ENCODE data around the gene ZNF22. TPM values are rescaled to one million over a fixed set of nuclear protein-coding genes. Genes with fewer than 3 reads are reported as not detected.

The ZNF22 gene
- total and polyA plus RNA-seq, 2 of the 4 experiments (the other 2 are of a cell fraction): 10.6 to 12.4 TPM

DNA sequence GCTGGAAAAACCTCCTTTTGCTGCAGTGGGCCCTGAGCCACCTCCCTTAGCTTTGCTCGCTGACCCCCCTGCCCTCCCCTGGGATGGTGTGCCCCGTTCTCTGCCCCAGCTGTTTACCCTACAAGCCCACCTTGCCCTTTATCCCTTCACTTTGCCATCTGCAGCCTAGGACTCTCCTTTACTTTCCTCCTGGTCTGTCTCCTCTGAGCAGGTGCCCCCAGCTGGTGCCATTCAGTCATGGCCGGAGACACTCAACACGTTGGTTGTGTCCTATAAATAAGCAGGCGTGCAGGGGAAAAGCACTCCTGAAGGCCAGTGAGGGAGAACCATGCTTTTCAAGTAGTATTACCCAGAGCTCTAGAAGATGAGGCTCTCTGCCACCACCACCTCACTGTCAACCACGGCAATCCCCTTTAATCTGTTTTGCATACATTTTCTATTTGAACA lies 35.0 kb upstream of the ZNF22 start:
- H4K5ac ChIP-seq (ENCODE audit: low read depth, low read length): no peak overlapping the region
- no CpG with 5 or more reads among the region's 6 CpGs for WGBS, 2 experiments (ENCODE audit: extremely low coverage in 2 of 2, insufficient read length in 1 of 2)
- no peak overlapping the region for H3K4me3 ChIP-seq (ENCODE audit: insufficient read depth, low read depth, low read length)
- H4K8ac ChIP-seq (ENCODE audit: low read depth in 2 of 2, low read length in 2 of 2): no peak overlapping the region; a peak in 1 of 4 replicates
- peaks cover 2% of the 10 kb centered on the region; the same call in 1 of the 2 replicates for H3K36me3 ChIP-seq (ENCODE audit: control insufficient read depth, insufficient read depth, low read length)
- H2AK9ac ChIP-seq (replicated peaks; ENCODE audit: low read depth, low read length, poor library complexity): no peak overlapping the region
- ChIA-PET POLR2A (ENCODE audit: unreplicated experiment) (no interaction called here), CTCF (interaction anchor here (1.2 to 2.0 kb wide), 2 partner anchors 33 to 36 kb away, joined by 3 to 7 read pairs; no protein-coding TSS in a partner anchor)
- peak overlapping the region; percentile 27; the same call in 1 of the 2 replicates for H4K91ac ChIP-seq (ENCODE audit: insufficient read depth, low read depth, low read length)
- H3K4me2 ChIP-seq (ENCODE audit: low read depth, low read length): no peak overlapping the region
- H3K79me1 ChIP-seq (ENCODE audit: low read depth in 1 of 2, low read length in 2 of 2): peaks cover 0 to 12% of the 10 kb centered on the region in 2 experiments; a peak in 1 of 4 replicates
- in situ Hi-C loops (cut with MboI; ENCODE audit: low sequenced_read_pairs) (no loop called here), intact Hi-C loops (cut with micrococcal nuclease) (no loop called here), dilution Hi-C loops (cut with HindIII; ENCODE audit: low sequenced_read_pairs, unreplicated experiment) (no loop called here)
- BruUV-seq (replicated peaks): no TSS peak
- no peak overlapping the region for H2BK120ac ChIP-seq (ENCODE audit: low read depth, low read length)
- H2AK5ac ChIP-seq (ENCODE audit: low read depth, low read length): 0 out of 2 replicates have a peak overlapping the region, but pooled peaks have one; percentile 39
- H3K4me1 ChIP-seq (ENCODE audit: control insufficient read depth, insufficient read depth, low read length): peaks cover 33% of the 10 kb centered on the region
- H3K27me3 ChIP-seq (ENCODE audit: control insufficient read depth, insufficient read depth, low read length): no peaks in the 10 kb centered on the region
- H2BK5ac ChIP-seq (ENCODE audit: low read depth, low read length, poor library complexity, severe bottlenecking): no peak overlapping the region
- peaks cover 11% of the 10 kb centered on the region for H3K9me1 ChIP-seq (ENCODE audit: insufficient read depth, low read length)
- DNase-seq: no peak
- no peak for ATAC-seq (ENCODE audit: low read depth)
- TF ChIP-seq RAD21 (IDR thresholded peaks at IDR 0.05; ENCODE audit: low read length) (no peak), MXI1 (IDR thresholded peaks at IDR 0.05; ENCODE audit: borderline replicate concordance, low read depth, low read length) (no peak), FOS (IDR thresholded peaks at IDR 0.05; ENCODE audit: low read depth, low read length) (no peak), MAZ (IDR thresholded peaks at IDR 0.05; ENCODE audit: borderline replicate concordance, low read depth, low read length) (no peak), RFX5 (IDR thresholded peaks at IDR 0.05; ENCODE audit: low read depth, low read length) (no peak), RCOR1 (IDR thresholded peaks at IDR 0.05; ENCODE audit: insufficient replicate concordance, low read length) (no peak), BHLHE40 (IDR thresholded peaks at IDR 0.05; ENCODE audit: low read depth, low read length) (no peak), CEBPB (IDR thresholded peaks at IDR 0.05; ENCODE audit: low read depth, low read length) (no peak)
- TF ChIP-seq, protein P1, sequence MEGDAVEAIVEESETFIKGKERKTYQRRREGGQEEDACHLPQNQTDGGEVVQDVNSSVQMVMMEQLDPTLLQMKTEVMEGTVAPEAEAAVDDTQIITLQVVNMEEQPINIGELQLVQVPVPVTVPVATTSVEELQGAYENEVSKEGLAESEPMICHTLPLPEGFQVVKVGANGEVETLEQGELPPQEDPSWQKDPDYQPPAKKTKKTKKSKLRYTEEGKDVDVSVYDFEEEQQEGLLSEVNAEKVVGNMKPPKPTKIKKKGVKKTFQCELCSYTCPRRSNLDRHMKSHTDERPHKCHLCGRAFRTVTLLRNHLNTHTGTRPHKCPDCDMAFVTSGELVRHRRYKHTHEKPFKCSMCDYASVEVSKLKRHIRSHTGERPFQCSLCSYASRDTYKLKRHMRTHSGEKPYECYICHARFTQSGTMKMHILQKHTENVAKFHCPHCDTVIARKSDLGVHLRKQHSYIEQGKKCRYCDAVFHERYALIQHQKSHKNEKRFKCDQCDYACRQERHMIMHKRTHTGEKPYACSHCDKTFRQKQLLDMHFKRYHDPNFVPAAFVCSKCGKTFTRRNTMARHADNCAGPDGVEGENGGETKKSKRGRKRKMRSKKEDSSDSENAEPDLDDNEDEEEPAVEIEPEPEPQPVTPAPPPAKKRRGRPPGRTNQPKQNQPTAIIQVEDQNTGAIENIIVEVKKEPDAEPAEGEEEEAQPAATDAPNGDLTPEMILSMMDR (conservative IDR thresholded peaks at IDR 0.05; ENCODE audit: low read depth, low read length): no peak
- no peak overlapping the region for H3K18ac ChIP-seq (ENCODE audit: low read depth, low read length)
- no peaks in the 10 kb centered on the region for H4K20me1 ChIP-seq (ENCODE audit: insufficient read depth, low read length)
- no peak overlapping the region for H2BK20ac ChIP-seq (ENCODE audit: low read depth, low read length)
- H3K56ac ChIP-seq (ENCODE audit: extremely low read depth, insufficient read depth, low read length): no peak overlapping the region
- H3K4ac ChIP-seq (ENCODE audit: low read depth, low read length): peak overlapping the region; percentile 40; the same call in 1 of the 2 replicates
- H3K9ac ChIP-seq (ENCODE audit: low read depth, low read length): no peak overlapping the region
- no peak overlapping the region for H3K27ac ChIP-seq (ENCODE audit: insufficient read depth, low read length)
- H3K14ac ChIP-seq (replicated peaks; ENCODE audit: low read depth, low read length): no peak overlapping the region
- no peak overlapping the region for H2BK15ac ChIP-seq (ENCODE audit: low read depth, low read length)
- no peak overlapping the region for H2AFZ ChIP-seq (replicated peaks; ENCODE audit: low read length, poor library complexity)
- H3K9me3 ChIP-seq (ENCODE audit: control insufficient read depth, insufficient read depth, low read length): no peaks in the 10 kb centered on the region
- no peak overlapping the region for H3K23ac ChIP-seq (ENCODE audit: low read depth, low read length)

All from IMR-90 (cell line).